ENCODE results near the gene ERGIC3.
A peak's percentile ranks its signal among the peaks of the same experiment; 100 is the strongest.
"Not testable (repeated sequence)": the region's sequence is repeated elsewhere in the genome, so short reads cannot be mapped to it uniquely, and the experiment has no call there.

Gene ERGIC3

DNA sequence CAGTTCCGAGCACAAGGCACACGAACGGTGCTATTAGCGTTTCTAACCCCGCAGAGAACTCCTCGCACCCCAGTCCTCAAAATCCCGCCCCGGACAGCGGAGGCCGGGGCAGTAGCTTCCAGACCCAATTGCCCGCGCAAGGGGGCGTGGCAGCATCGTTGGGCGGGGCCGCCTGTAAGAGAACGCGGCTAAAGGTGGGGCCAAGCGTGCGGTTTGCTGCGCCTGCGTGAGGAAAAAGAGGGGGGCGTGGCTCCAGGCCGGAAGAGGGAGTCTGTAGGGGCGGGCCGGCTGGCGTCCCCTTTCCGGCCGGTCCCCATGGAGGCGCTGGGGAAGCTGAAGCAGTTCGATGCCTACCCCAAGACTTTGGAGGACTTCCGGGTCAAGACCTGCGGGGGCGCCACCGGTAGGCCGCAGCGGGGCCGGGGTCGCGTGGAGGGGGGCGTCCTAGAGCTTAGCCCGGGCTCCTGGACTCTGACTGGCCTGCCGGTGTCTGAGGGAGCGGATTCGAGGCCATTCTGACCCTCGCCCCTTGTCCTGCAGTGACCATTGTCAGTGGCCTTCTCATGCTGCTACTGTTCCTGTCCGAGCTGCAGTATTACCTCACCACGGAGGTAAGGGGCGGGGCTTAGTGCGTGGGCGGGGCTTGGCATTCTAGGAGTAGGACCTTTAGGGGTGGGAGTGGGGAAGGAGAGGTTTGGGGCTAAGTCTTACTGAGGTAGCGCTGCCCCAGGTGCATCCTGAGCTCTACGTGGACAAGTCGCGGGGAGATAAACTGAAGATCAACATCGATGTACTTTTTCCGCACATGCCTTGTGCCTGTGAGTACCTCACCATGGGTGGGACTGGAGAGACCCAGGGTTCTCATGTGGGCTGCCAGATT, at the start of gene ERGIC3:
ERGIC3 (plus strand) TSS at position 296 of the 880 bp plus-strand sequence; CDS start at position 316, 20 bp downstream.
- DNase-seq = peak; percentile 95

GRCh38 chr20:35492352-35492751, 49.5 kb upstream of the ERGIC3 start:
- no peak for DNase-seq

DNA sequence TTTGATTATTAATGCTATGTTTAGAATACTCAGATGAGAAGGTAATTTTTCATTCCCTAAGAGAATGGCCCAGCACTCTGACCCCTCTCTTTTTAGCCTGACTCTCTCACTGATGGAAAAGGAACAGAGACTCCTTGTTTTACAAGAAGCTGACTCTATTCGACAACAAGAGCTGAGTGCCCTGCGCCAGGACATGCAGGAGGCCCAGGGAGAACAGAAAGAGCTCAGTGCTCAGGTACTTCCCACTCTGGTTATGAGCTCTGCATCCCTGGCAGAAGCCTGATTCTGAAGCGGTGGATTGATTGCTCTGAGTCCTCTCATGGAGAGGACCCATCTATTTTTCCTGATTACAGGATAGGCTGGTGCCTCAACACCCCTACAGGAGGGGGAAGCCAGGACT, 45.4 kb upstream of the ERGIC3 start:
- DNase-seq = no peak

- no peak for DNase-seq
Observed at GRCh38 chr20:35497320-35497719, 44.6 kb upstream of the ERGIC3 start.

- DNase-seq = no peak
Observed at GRCh38 chr20:35497780-35498189, 44.1 kb upstream of the ERGIC3 start.

GRCh38 chr20:35499271-35499670, 42.6 kb upstream of the ERGIC3 start:
- DNase-seq = no peak

DNA sequence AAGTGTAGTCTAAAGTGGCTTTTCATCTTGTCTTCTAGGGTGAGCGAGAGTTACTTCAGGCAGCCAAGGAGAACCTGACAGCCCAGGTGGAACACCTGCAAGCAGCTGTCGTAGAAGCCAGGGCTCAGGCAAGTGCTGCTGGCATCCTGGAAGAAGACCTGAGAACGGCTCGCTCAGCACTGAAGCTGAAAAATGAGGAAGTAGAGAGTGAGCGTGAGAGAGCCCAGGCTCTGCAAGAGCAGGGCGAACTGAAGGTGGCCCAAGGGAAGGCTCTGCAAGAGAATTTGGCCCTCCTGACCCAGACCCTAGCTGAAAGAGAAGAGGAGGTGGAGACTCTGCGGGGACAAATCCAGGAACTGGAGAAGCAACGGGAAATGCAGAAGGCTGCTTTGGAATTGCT, 39.5 kb upstream of the ERGIC3 start:
- no peak for DNase-seq

DNA sequence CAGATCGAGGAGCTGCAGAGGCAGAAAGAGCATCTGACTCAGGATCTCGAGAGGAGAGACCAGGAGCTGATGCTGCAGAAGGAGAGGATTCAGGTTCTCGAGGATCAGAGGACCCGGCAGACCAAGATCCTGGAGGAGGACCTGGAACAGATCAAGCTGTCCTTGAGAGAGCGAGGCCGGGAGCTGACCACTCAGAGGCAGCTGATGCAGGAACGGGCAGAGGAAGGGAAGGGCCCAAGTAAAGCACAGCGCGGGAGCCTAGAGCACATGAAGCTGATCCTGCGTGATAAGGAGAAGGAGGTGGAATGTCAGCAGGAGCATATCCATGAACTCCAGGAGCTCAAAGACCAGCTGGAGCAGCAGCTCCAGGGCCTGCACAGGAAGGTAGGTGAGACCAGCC, 38.6 kb upstream of the ERGIC3 start:
- no peak for DNase-seq

GRCh38 chr20:35503841-35504561, 37.9 kb upstream of the ERGIC3 start:
- DNase-seq = no peak

DNA sequence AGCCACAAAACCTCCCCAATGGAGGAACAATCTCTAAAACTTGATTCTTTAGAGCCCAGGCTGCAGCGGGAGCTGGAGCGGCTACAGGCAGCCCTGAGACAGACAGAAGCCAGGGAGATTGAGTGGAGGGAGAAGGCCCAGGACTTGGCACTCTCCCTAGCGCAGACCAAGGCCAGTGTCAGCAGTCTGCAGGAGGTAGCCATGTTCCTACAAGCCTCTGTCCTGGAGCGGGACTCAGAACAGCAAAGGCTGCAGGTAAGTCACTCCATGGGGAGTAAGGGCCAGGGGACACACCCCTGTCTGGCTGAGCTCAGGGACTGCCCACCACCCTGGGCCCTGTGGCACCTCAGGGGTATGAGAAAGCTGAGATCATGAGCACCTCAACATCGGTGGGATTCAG, 37.1 kb upstream of the ERGIC3 start:
- DNase-seq = no peak

GRCh38 chr20:35506179-35506578, 35.7 kb upstream of the ERGIC3 start:
- no peak for DNase-seq

- no peak for DNase-seq
Observed at GRCh38 chr20:35506872-35507638, 34.8 kb upstream of the ERGIC3 start.

DNA sequence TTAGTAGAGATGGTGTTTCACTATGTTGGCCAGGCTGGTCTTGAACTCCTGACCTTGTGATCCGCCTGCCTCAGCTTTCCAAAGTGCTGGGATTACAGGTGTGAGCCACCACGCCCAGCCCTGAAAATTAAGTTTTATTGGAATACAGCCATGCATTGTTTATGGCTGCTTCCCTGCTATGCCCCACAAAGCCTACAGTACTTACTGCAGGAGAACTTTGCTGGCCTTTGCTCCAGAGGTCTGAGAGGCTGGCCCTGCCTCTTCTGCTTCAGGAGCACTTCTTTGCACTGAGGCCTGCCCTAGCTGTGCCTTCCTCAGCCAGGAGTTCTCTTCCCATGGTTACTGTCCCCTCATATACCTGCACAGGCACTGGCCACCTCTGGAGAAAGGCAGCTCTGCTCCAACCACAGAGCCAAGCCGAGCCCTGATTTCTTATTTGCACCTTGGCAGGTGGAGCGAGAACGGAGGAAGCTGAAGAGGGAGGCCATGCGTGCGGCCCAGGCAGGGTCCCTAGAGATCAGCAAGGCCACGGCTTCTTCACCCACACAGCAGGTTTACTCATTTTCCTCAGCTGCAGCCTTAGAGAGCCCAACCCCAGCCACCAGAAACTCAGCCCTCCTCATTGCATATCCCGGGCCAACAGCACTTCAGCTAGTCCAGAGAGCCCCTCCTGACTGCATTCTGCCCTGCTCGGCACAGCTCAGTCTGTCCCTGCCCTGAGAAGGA, 33.2 kb upstream of the ERGIC3 start:
- DNase-seq = no peak

DNA sequence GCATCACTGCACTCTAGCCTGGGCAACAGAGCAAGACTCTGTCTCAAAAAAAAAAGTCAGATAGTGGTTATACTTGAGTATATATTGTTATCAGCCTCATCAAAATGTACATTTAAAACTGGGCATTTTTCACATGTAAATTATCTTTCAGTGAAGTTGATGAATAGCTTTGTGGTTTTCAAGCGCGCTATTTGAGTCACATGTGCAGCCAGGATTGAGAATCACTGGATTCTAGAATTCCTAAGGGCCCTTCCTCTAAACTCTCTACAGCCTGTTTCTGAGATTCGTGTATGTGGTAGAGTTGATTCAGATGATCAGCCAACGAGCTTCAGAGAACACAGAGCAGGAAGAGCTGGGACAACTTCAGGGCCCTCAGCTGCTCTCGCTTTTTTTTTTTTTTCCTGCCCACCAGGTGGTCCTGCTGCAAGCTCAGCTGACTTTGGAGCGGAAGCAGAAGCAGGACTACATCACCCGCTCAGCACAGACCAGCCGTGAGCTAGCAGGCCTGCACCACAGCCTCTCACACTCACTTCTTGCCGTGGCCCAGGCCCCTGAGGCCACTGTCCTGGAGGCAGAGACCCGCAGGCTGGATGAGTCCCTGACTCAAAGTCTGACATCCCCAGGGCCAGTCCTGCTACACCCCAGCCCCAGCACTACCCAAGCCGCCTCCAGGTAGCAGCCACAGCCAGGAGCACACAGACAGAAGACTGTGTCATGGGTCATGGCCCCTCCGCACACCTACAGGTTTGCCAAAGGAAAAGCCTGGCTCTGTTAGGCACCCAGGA, 30.7 kb upstream of the ERGIC3 start:
- no peak for DNase-seq

DNA sequence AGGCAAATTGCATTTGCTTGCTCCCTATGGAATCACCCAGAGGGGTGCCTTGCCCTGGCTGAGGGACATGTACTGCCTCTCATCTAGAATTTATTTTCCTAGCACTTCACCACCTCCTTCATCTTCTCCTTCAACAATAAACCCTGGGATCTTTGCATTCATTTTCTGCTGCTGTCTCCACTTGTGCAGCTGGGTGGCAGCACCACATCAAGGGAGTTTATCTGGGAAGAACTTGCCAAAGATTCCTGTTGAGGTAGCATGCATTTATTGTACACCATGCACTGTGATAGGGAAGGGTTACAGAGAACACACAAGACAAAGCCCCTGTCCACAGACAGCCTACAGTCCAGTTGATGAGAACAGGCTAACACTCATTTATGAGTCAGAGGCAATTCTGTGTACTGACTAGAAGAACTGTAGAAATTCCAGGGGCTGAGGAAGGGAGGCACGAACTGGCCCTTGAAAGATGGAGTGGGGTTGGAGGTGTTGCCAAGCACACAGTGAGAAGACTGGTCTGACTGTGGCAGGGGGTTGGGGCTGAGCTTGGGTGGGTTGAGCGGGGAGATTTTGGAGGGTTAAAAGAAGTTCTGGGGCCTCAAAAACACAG, 30.0 kb upstream of the ERGIC3 start:
- DNase-seq = no peak

DNA sequence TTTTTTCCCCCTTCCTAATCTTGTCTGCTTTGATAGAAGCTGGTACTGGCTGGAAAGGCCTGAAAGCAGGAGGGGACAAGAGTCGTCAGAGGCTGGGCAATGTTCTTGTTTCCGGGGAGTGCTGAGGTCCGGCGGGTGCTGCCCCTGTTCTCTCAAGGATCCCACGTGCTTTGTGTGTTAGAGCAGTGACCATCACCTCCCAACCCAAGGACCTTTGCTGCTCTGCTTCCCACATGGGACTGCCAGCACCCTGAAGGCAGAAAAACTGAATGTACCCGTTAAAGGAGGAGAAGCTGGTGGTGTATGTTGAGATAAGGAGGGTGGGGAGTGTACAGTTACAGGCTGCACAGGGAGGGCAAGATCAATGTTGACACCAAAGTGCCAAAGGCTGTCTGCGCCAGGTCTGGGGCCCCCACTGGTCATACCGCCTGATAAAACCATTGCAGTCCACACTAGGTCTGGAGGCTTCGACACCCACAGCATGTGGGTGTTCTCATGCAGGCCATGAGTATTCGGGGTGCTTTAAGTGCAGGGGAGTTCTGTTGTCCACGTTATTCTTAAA, 27.4 kb upstream of the ERGIC3 start:
- DNase-seq = no peak

DNA sequence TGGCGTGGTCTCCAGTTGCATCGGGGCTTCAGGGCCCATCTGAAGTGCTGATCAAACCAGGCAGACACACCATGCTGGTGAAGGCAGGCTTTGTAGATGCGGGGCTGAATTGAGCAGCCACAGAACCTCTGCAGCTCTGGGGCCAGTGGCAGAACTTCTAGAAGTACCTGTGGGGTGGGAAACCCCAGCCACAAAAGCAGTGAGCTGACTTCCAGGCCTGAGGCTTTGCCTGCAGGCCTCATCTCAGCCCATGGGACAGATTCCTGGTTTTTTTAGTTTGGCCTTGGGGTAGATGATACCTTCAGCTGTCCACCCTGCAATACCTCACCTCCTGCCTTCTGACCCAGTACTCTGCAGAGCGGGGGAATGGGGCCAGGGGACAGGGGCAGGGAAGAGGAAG, 26.5 kb upstream of the ERGIC3 start:
- no peak for DNase-seq

DNA sequence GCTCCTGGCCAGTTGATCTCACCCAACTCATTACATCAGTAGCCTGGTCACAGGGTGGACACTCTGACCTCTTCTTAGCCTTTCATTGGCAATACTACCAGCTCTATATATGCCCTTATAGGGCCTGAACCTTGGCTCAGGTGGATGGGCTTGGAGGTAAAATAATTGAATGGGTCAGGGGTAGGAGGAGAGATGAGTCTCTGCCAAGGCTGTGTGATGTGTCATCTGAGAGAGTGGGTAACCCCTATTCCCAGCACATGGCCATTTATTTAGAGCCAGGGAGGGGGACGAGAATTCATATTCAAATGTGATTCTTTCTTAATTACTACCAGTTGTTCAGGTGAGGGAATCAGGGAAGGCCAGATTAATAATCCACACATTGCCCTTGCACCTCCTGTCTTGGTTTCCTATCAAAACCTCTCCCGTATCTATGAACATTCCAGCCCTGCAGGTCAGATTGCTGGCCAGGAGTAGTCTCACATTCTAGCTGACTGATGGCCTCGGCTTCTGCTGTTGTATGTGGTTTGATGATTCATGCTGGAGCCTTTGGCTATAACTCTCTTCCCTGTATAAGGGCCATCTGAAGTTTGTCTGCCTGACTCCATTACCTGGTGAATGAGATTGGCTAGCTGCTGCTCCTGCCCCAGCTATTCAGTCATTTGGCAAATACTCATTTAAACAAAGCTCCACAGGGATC, 25.8 kb upstream of the ERGIC3 start:
- no peak for DNase-seq

GRCh38 chr20:35517125-35517524, 24.8 kb upstream of the ERGIC3 start:
- DNase-seq = no peak

- DNase-seq = not testable (repeated sequence)
Observed at GRCh38 chr20:35517767-35518166, 24.1 kb upstream of the ERGIC3 start.

Data from NCI-H1436 (cell line).